Activated naive CD4-positive, alpha-beta T cell treated with anti-CD3 and anti-CD28 coated beads, Interleukin-2, amount 10 ng/mL, durations not matched to agents 7 days and 5 days (primary cell): ENCODE results near the gene TIPARP.

Source experiments
- CTCF ChIA-PET: fragments of 350-600 bp; sonication (Branson Sonifier 250); formaldehyde crosslinking; loops from one replicate; lab custom pipeline; 2021; ENCODE audit warnings: antibody characterized with exemption; lab: Charles Lee
- DNase-seq: peaks from one replicate; pipeline ENCODE4 v3.0.0-alpha.2; 2020
- H3K27ac Mint-ChIP-seq: one replicate; pipeline ENCODE4 v1.8.0; 2021; ENCODE audit warnings: mild to moderate bottlenecking, moderate library complexity, mixed read lengths
- H3K27me3 Mint-ChIP-seq: one replicate; pipeline ENCODE4 v1.8.0; 2021; ENCODE audit warnings: mild to moderate bottlenecking, mixed read lengths
- H3K36me3 Mint-ChIP-seq: one replicate; pipeline ENCODE4 v1.8.0; 2021; ENCODE audit warnings: mixed read lengths
- H3K4me1 Mint-ChIP-seq: one replicate; pipeline ENCODE4 v1.8.0; 2021; ENCODE audit warnings: mixed read lengths
- H3K4me3 Mint-ChIP-seq: one replicate; pipeline ENCODE4 v1.8.0; 2021; ENCODE audit warnings: mild to moderate bottlenecking, moderate library complexity, mixed read lengths
- H3K9me3 Mint-ChIP-seq: one replicate; pipeline ENCODE4 v1.8.0; 2021; ENCODE audit warnings: mixed read lengths

The TIPARP gene

DNA sequence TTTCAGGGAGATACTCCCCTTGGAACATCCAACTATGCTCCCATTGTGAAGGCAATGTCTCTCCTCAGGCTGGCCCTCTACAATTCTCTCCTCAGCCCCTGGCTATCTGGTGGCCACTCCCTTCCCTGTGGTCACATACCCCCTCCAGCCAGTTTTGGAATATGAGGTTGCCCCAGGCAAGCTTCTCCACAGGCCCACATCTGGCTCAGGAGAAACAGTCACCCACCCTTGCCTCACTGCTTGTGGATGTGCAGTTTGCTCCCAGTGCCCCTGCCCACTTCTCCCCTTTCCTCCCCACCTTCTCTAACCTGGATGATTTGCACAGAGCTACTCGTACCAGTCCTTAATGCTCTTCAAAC is 15.7 kb upstream of the TIPARP start:
- no peak overlapping the region for H3K27ac Mint-ChIP-seq

GRCh38 chr3:156659260-156659659 is 15.1 kb upstream of the TIPARP start:
- Mint-ChIP-seq H3K9me3 (peaks cover 2% of the 10 kb centered on the region), H3K27me3 (peaks cover 23% of the 10 kb centered on the region), H3K4me1 (peaks cover 36% of the 10 kb centered on the region), H3K27ac (no peak overlapping the region), H3K36me3 (peaks cover 7% of the 10 kb centered on the region), H3K4me3 (no peak overlapping the region)
- DNase-seq, result no peak
- CTCF ChIA-PET, result no interaction called here

More for the DNA sequence above, 15.7 kb upstream of the TIPARP start:
- no peak for DNase-seq
- peaks cover 2% of the 10 kb centered on the region for H3K9me3 Mint-ChIP-seq
- H3K36me3 Mint-ChIP-seq, result peaks cover 3% of the 10 kb centered on the region
- no peak overlapping the region for H3K4me3 Mint-ChIP-seq
- H3K4me1 Mint-ChIP-seq, result peaks cover 31% of the 10 kb centered on the region
- H3K27me3 Mint-ChIP-seq, result peaks cover 26% of the 10 kb centered on the region
- CTCF ChIA-PET, result no interaction called here

- CTCF ChIA-PET, result no interaction called here
- peaks cover 53% of the 10 kb centered on the region for H3K4me1 Mint-ChIP-seq
- peaks cover 2% of the 10 kb centered on the region for H3K9me3 Mint-ChIP-seq
- peaks cover 9% of the 10 kb centered on the region for H3K36me3 Mint-ChIP-seq
- no peak overlapping the region for H3K27ac Mint-ChIP-seq
- DNase-seq, result no peak
- H3K4me3 Mint-ChIP-seq, result no peak overlapping the region
- peaks cover 7% of the 10 kb centered on the region for H3K27me3 Mint-ChIP-seq
These were observed 13.2 kb upstream of the TIPARP start for GRCh38 chr3:156661155-156661554.

GRCh38 chr3:156664011-156664830 is 10.2 kb upstream of the TIPARP start:
- H3K4me1 Mint-ChIP-seq, result peaks cover 77% of the 10 kb centered on the region
- peak overlapping the region; percentile 36 for H3K4me3 Mint-ChIP-seq

DNA sequence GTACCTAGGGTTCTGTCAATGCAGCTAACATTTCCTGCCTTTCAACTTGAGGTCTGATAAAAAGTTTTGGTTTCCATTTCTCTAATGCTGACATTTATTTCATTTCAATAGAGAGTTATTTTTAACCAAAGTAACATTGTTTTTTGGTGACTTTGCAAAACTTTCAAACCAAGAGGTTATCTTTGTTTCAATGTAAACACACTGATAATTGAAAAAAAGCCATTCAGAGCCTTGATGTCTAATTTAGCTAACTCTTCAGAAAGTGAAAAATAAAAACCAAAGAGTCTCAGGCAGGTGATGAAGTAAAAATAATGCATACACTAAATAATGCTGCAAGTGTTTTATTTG is 9.6 kb upstream of the TIPARP start:
- H3K27me3 Mint-ChIP-seq, result no peaks in the 10 kb centered on the region
- CTCF ChIA-PET, result interaction anchor here (0.9 to 1.6 kb wide), 5 partner anchors 9 to 102 kb away, joined by 3 to 5 read pairs (median 4); partner anchors contain the start of gene TIPARP
- H3K4me1 Mint-ChIP-seq, result peaks cover 78% of the 10 kb centered on the region
- peaks cover 9% of the 10 kb centered on the region for H3K36me3 Mint-ChIP-seq
- H3K9me3 Mint-ChIP-seq, result no peaks in the 10 kb centered on the region
- H3K4me3 Mint-ChIP-seq, result peak overlapping the region; percentile 36
- peak overlapping the region; percentile 94 for H3K27ac Mint-ChIP-seq
- no peak for DNase-seq

More at GRCh38 chr3:156664011-156664830, 10.2 kb upstream of the TIPARP start:
- H3K27ac Mint-ChIP-seq, result peak overlapping the region; percentile 94
- peaks cover 9% of the 10 kb centered on the region for H3K36me3 Mint-ChIP-seq
- no peaks in the 10 kb centered on the region for H3K9me3 Mint-ChIP-seq
- no peaks in the 10 kb centered on the region for H3K27me3 Mint-ChIP-seq
- CTCF ChIA-PET, result interaction anchor here (0.6 to 1.6 kb wide), 5 partner anchors 9 to 17 kb away, joined by 3 to 5 read pairs (median 4); partner anchors contain the start of gene TIPARP
- DNase-seq, result no peak

GRCh38 chr3:156665291-156665690 is 9.1 kb upstream of the TIPARP start:
- Mint-ChIP-seq H3K27me3 (no peaks in the 10 kb centered on the region), H3K36me3 (peaks cover 9% of the 10 kb centered on the region), H3K4me3 (peak overlapping the region; percentile 36), H3K9me3 (no peaks in the 10 kb centered on the region), H3K27ac (peak overlapping the region; percentile 94), H3K4me1 (peaks cover 80% of the 10 kb centered on the region)
- CTCF ChIA-PET, result interaction anchor here (0.9 to 1.6 kb wide), 5 partner anchors 8 to 102 kb away, joined by 3 to 5 read pairs (median 4); partner anchors contain the start of gene TIPARP
- DNase-seq, result no peak

- Mint-ChIP-seq H3K9me3 (no peaks in the 10 kb centered on the region), H3K4me3 (no peak overlapping the region), H3K36me3 (peaks cover 9% of the 10 kb centered on the region), H3K27me3 (no peaks in the 10 kb centered on the region), H3K27ac (peak overlapping the region; percentile 29), H3K4me1 (peaks cover 75% of the 10 kb centered on the region)
- no peak for DNase-seq
- CTCF ChIA-PET, result no interaction called here
These were observed 8.3 kb upstream of the TIPARP start for GRCh38 chr3:156666073-156666472.

GRCh38 chr3:156668073-156668763 is 6.2 kb upstream of the TIPARP start:
- peaks cover 7% of the 10 kb centered on the region for H3K36me3 Mint-ChIP-seq
- H3K27ac Mint-ChIP-seq, result peak overlapping the region; percentile 60
- no peak overlapping the region for H3K4me3 Mint-ChIP-seq
- no peaks in the 10 kb centered on the region for H3K27me3 Mint-ChIP-seq
- CTCF ChIA-PET, result interaction anchor here (1.0 kb wide), 1 partner anchor 415 kb away, joined by 3 read pairs; no protein-coding TSS in a partner anchor
- peak; percentile 58 for DNase-seq
- no peaks in the 10 kb centered on the region for H3K9me3 Mint-ChIP-seq
- peaks cover 64% of the 10 kb centered on the region for H3K4me1 Mint-ChIP-seq

DNA sequence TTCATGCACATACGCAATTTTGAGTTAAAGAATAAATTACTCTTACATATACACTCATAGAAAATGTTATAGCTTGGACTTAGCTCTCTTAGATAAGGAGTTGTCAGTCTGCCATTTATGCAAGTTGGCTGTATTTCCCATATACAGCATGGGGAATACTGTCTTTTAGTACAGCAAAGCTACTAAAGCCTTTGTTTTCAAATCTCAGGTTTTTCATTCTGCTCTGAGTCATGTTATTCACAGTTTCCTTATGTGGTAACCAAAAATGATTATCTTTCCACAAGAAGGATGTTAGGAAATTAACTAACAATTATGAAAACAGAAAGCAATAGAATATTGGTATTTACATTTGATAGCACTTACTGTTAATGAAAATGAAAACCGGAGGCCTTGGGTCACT is 4.3 kb upstream of the TIPARP start:
- Mint-ChIP-seq H3K36me3 (peaks cover 4% of the 10 kb centered on the region), H3K4me3 (no peak overlapping the region), H3K27ac (no peak overlapping the region), H3K9me3 (peaks cover 2% of the 10 kb centered on the region), H3K27me3 (peaks cover 9% of the 10 kb centered on the region), H3K4me1 (peaks cover 57% of the 10 kb centered on the region)
- CTCF ChIA-PET, result interaction anchor here (0.7 kb wide), 1 partner anchor 471 kb away, joined by 4 read pairs; no protein-coding TSS in a partner anchor
- no peak for DNase-seq

GRCh38 chr3:156670652-156671051 is 3.7 kb upstream of the TIPARP start:
- CTCF ChIA-PET, result interaction anchor here (0.9 to 1.8 kb wide), 5 partner anchors 53 to 519 kb away, joined by 3 to 7 read pairs (median 4); no protein-coding TSS in a partner anchor
- no peak overlapping the region for H3K4me3 Mint-ChIP-seq
- peaks cover 51% of the 10 kb centered on the region for H3K4me1 Mint-ChIP-seq

DNA sequence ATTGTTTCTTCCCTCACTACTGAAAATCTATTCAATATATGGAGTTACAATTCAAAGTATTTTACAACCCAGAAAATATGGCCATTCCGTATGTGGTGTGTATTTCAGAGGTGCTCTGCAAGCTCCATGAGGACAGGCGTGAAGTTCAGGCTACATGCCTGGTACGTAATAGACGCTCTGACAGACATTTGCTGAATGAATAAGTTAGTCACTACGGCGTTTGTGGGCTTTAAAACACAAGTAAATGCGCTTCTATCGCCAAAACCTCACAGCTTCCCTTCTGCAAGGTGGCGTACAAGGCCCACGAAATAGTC is 701 bp upstream of the TIPARP start:
- peaks cover 48% of the 10 kb centered on the region for H3K4me1 Mint-ChIP-seq
- peak overlapping the region; percentile 85 for H3K4me3 Mint-ChIP-seq
- H3K27me3 Mint-ChIP-seq, result peaks cover 11% of the 10 kb centered on the region
- peaks cover 2% of the 10 kb centered on the region for H3K9me3 Mint-ChIP-seq
- peak overlapping the region; percentile 98 for H3K27ac Mint-ChIP-seq
- no peak for DNase-seq
- CTCF ChIA-PET, result interaction anchor here (0.7 to 5.1 kb wide), 18 partner anchors 9 to 464 kb away, joined by 3 to 34 read pairs (median 5); partner anchors contain the start of gene SSR3
- peaks cover 30% of the 10 kb centered on the region for H3K36me3 Mint-ChIP-seq

More at GRCh38 chr3:156670652-156671051, 3.7 kb upstream of the TIPARP start:
- no peak overlapping the region for H3K27ac Mint-ChIP-seq
- H3K9me3 Mint-ChIP-seq, result peaks cover 2% of the 10 kb centered on the region
- DNase-seq, result no peak
- H3K27me3 Mint-ChIP-seq, result peaks cover 11% of the 10 kb centered on the region
- H3K36me3 Mint-ChIP-seq, result peaks cover 7% of the 10 kb centered on the region

- Mint-ChIP-seq H3K4me1 (peaks cover 51% of the 10 kb centered on the region), H3K27ac (peak overlapping the region; percentile 98), H3K9me3 (peaks cover 2% of the 10 kb centered on the region), H3K27me3 (peaks cover 11% of the 10 kb centered on the region), H3K36me3 (peaks cover 41% of the 10 kb centered on the region), H3K4me3 (peak overlapping the region; percentile 85)
- DNase-seq, result peak; percentile 65
- CTCF ChIA-PET, result interaction anchor here (0.7 to 5.1 kb wide), 14 partner anchors 10 to 461 kb away, joined by 3 to 34 read pairs (median 3); partner anchors contain the start of gene SSR3
These were observed 780 bp downstream of the TIPARP start for GRCh38 chr3:156674911-156675829.
